Measurements from ENCODE around the gene PRKCH. TPM values are rescaled to one million over a fixed set of nuclear protein-coding genes. Genes with fewer than 3 reads are reported as not detected.
"Not testable (repeated sequence)": the region's sequence is repeated elsewhere in the genome, so short reads cannot be mapped to it uniquely, and the experiment has no call there.

PRKCH gene
- total RNA-seq, 2 donors from 2014 or later = 27.6 to 33.9 TPM

GRCh38 chr14:61527325-61528100 is 206.1 kb downstream of the PRKCH start:
- H3K9me3 ChIP-seq = no peaks in the 10 kb centered on the region
- intact Hi-C loops (cut with DNase I) = no loop called here
- no peak overlapping the region for H3K4me3 ChIP-seq
- H3K27me3 ChIP-seq (replicated peaks; ENCODE audit: insufficient read depth) = no peaks in the 10 kb centered on the region
- TF ChIP-seq POLR2AphosphoS5 (IDR thresholded peaks at IDR 0.05) (no peak), POLR2A (IDR thresholded peaks at IDR 0.05) (no peak), CTCF (IDR thresholded peaks at IDR 0.05) (no peak)
- no peaks in the 10 kb centered on the region for H3K36me3 ChIP-seq
- DNase-seq (ENCODE audit: low spot score) = no peak
- H3K4me1 ChIP-seq (replicated peaks) = peaks cover 24% of the 10 kb centered on the region
- peak overlapping the region; percentile 76 to 81 for H3K27ac ChIP-seq
- 46% methylated on average over 10 of the region's 10 CpGs for WGBS

- TF ChIP-seq POLR2AphosphoS5 (IDR thresholded peaks at IDR 0.05) = no peak
- no peak for TF ChIP-seq POLR2A (IDR thresholded peaks at IDR 0.05)
- no peak for TF ChIP-seq CTCF (IDR thresholded peaks at IDR 0.05)
- no peaks in the 10 kb centered on the region for H3K36me3 ChIP-seq
- 66% methylated on average over 9 of the region's 9 CpGs for WGBS
- H3K4me3 ChIP-seq = no peak overlapping the region
- no peak for DNase-seq (ENCODE audit: low spot score)
- H3K27ac ChIP-seq = peak overlapping the region in 1 of 2 donors; percentile 81
- no peaks in the 10 kb centered on the region for H3K9me3 ChIP-seq
- intact Hi-C loops (cut with DNase I) = no loop called here
- peaks cover 24% of the 10 kb centered on the region for H3K4me1 ChIP-seq (replicated peaks)
- H3K27me3 ChIP-seq (replicated peaks; ENCODE audit: insufficient read depth) = no peaks in the 10 kb centered on the region
Observed at GRCh38 chr14:61528591-61529021, 207.2 kb downstream of the PRKCH start.

GRCh38 chr14:61529360-61529759 is 208.0 kb downstream of the PRKCH start:
- 100% methylated on average over 2 of the region's 5 CpGs for WGBS
- DNase-seq (ENCODE audit: low spot score); H3K9me3 ChIP-seq; H3K4me3 ChIP-seq; H3K27me3 ChIP-seq (replicated peaks; ENCODE audit: insufficient read depth); intact Hi-C loops (cut with DNase I); H3K27ac ChIP-seq; H3K36me3 ChIP-seq: not testable (repeated sequence)
- peaks cover 24% of the 10 kb centered on the region for H3K4me1 ChIP-seq (replicated peaks)

- Histone ChIP-seq H3K36me3 (no peaks in the 10 kb centered on the region), H3K27ac (peak overlapping the region in 1 of 2 donors; percentile 5), H3K4me1 (replicated peaks) (peaks cover 21% of the 10 kb centered on the region), H3K27me3 (replicated peaks; ENCODE audit: insufficient read depth) (no peaks in the 10 kb centered on the region), H3K9me3 (no peaks in the 10 kb centered on the region), H3K4me3 (no peak overlapping the region)
- WGBS = 81% methylated on average over 6 of the region's 6 CpGs
- TF ChIP-seq POLR2AphosphoS5 (IDR thresholded peaks at IDR 0.05) (no peak), CTCF (IDR thresholded peaks at IDR 0.05) (no peak), POLR2A (IDR thresholded peaks at IDR 0.05) (no peak)
- intact Hi-C loops (cut with DNase I) = no loop called here
- DNase-seq (ENCODE audit: low spot score) = no peak
Observed at GRCh38 chr14:61530296-61530695, 208.9 kb downstream of the PRKCH start.

- Histone ChIP-seq H3K36me3 (no peaks in the 10 kb centered on the region), H3K4me3 (no peak overlapping the region), H3K27me3 (replicated peaks; ENCODE audit: insufficient read depth) (no peaks in the 10 kb centered on the region), H3K9me3 (no peaks in the 10 kb centered on the region), H3K27ac (peak overlapping the region in 1 of 2 donors; percentile 5), H3K4me1 (replicated peaks) (peaks cover 16% of the 10 kb centered on the region)
- no peak for TF ChIP-seq POLR2A (IDR thresholded peaks at IDR 0.05)
- no peak for TF ChIP-seq CTCF (IDR thresholded peaks at IDR 0.05)
- no peak for TF ChIP-seq POLR2AphosphoS5 (IDR thresholded peaks at IDR 0.05)
- WGBS = 85% methylated on average over 5 of the region's 5 CpGs
- no peak for DNase-seq (ENCODE audit: low spot score)
- intact Hi-C loops (cut with DNase I) = no loop called here
Observed at GRCh38 chr14:61530896-61531295, 209.5 kb downstream of the PRKCH start.
